DND-41 (cell line): ENCODE results near the gene ERP27.

Source experiments
- ATAC-seq: fragments of 200-7000 bp; cut with Tn5 transposase; 3 replicates; pipeline ENCODE4 v1.9.1; 2021; ENCODE audit warnings: low read depth; ENCODE audit not compliant: insufficient read depth
- DNase-seq: peaks from one replicate; pipeline ENCODE4 v3.0.0-alpha.2; 2020
- H2AFZ ChIP-seq: 2 replicates; pipeline ENCODE4 v1.6.0; 2012; ENCODE audit warnings: low read depth, low read length
- H3K27ac ChIP-seq: 2 replicates; pipeline ENCODE4 v1.5.1; 2012; ENCODE audit warnings: low read length, inconsistent platforms
- H3K27me3 ChIP-seq: fragments of 200-600 bp; sonication (generic); 2 replicates; pipeline ENCODE4 v1.6.0; 2012; ENCODE audit warnings: low read length, mild to moderate bottlenecking, inconsistent platforms; ENCODE audit not compliant: insufficient read depth, poor library complexity
- H3K36me3 ChIP-seq: 2 replicates; pipeline ENCODE4 v1.5.1; 2012; ENCODE audit warnings: low read length, inconsistent platforms; ENCODE audit not compliant: insufficient read depth
- H3K4me1 ChIP-seq: 2 replicates; pipeline ENCODE4 v1.5.1; 2012; ENCODE audit warnings: mild to moderate bottlenecking, low read length; ENCODE audit not compliant: insufficient read depth
- H3K4me2 ChIP-seq: 2 replicates; pipeline ENCODE4 v1.6.0; 2012; ENCODE audit warnings: mild to moderate bottlenecking, moderate library complexity, low read length, inconsistent platforms; ENCODE audit not compliant: insufficient read depth
- H3K4me3 ChIP-seq, 2 experiments: fragments of 200-600 bp in 1 of 2; shearing (Covaris generic) in 1 of 2; 2 replicates each; pipeline ENCODE4 v1.5.1; 2012 to 2016; ENCODE audit warnings: inconsistent platforms in 2 of 2, low read length in 2 of 2, mild to moderate bottlenecking in 2 of 2, low read depth in 1 of 2, moderate library complexity in 1 of 2
- H3K79me2 ChIP-seq: 2 replicates; pipeline ENCODE4 v1.6.0; 2012; ENCODE audit warnings: low read length, inconsistent platforms; ENCODE audit not compliant: insufficient read depth
- H3K9ac ChIP-seq: 2 replicates; pipeline ENCODE4 v1.6.0; 2012; ENCODE audit warnings: low read depth, mild to moderate bottlenecking, inconsistent platforms, low read length, moderate library complexity
- H3K9me3 ChIP-seq: 2 replicates; pipeline ENCODE4 v1.5.1; 2012; ENCODE audit warnings: low read length, moderate library complexity, mild to moderate bottlenecking, inconsistent platforms; ENCODE audit not compliant: insufficient read depth, severe bottlenecking
- H4K20me1 ChIP-seq: 2 replicates; pipeline ENCODE4 v1.6.0; 2012; ENCODE audit warnings: low read length; ENCODE audit not compliant: insufficient read depth
- EZH2 ChIP-seq: IDR thresholded peaks from 3 replicates; pipeline ENCODE4 v1.6.1; 2012; ENCODE audit warnings: borderline replicate concordance, low read depth, mild to moderate bottlenecking, moderate library complexity, low read length, inconsistent platforms; ENCODE audit not compliant: severe bottlenecking
- TF ChIP-seq, protein P1 (sequence below): IDR thresholded peaks from 2 replicates; pipeline ENCODE4 v1.5.1; 2012; ENCODE audit warnings: borderline replicate concordance, low read length, moderate library complexity, mild to moderate bottlenecking; ENCODE audit not compliant: poor library complexity, severe bottlenecking; ENCODE audit errors: extremely low read depth

ERP27 gene

DNA sequence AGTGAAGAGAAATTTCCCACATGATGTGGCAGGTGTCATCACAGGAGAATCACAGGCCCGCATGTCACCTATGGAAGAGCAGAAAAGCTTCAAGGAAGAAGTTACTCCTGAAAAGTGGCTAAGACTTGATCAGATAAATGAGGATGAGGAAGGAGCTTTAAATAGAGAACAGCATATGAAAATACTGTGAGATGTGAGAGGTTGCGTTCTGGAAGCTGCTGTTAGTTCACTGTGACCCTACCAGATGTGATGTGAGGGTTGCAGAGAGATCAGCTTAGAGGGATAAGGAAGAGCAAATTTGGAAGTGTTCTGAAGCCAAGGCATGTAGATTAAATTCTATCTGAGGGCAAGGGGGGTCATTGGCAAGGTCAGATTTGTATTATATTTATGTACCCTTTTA, 17.1 kb downstream of the ERP27 start:
- H3K79me2 ChIP-seq, result no peaks in the 10 kb centered on the region
- H3K27me3 ChIP-seq, result no peaks in the 10 kb centered on the region
- peak overlapping the region; percentile 58; the same call in 1 of the 2 replicates for H2AFZ ChIP-seq
- H4K20me1 ChIP-seq, result no peaks in the 10 kb centered on the region
- H3K9me3 ChIP-seq, result no peaks in the 10 kb centered on the region
- peak overlapping the region; percentile 38 for H3K27ac ChIP-seq
- H3K4me1 ChIP-seq, result peaks cover 34% of the 10 kb centered on the region
- H3K4me2 ChIP-seq, result peak overlapping the region; percentile 2; the same call in 1 of the 2 replicates
- ATAC-seq (peak; percentile 38; the same call in 1 of the 3 replicates), DNase-seq (no peak)
- no peak overlapping the region; the same call in 1 of the 2 replicates for H3K9ac ChIP-seq
- H3K4me3 ChIP-seq, result no peak overlapping the region
- peaks cover 19% of the 10 kb centered on the region for H3K36me3 ChIP-seq
- TF ChIP-seq EZH2, result no peak

DNA sequence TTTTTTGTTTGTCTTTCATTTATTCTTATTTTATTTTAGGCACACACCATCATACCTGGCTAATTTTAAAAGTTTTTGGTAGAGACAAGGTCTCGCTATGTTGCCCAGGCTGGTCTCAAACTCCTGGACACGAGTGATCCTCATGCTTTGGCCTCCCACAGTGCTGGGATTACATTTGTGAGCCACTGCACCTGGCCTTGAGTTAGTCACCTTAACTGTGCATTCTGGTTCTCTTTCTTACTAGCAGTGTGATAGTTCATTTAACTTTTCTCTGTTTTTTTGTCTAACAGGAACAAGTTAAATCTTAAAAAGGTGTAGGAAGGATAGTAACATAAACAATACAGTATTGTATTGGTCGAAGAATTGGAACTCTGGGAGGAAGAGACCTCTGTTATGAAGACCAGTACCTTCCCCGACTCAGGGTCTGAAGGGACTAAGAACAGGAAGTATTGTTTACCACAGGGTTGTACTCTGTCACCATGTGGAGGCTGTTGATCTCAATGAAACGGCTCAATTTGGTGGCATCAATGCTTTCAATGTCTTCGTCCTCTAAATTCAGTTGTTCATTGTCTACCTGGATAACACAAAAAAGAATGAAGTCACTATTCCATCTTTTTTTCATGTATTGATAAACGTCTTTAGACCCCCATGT, 17.7 kb downstream of the ERP27 start:
- Histone ChIP-seq H3K4me3 (no peak overlapping the region), H3K4me2 (peak overlapping the region; percentile 2; the same call in 1 of the 2 replicates), H3K4me1 (peaks cover 40% of the 10 kb centered on the region), H3K9ac (no peak overlapping the region; the same call in 1 of the 2 replicates), H4K20me1 (no peaks in the 10 kb centered on the region), H3K36me3 (peaks cover 19% of the 10 kb centered on the region), H3K27ac (peak overlapping the region; percentile 38), H3K27me3 (no peaks in the 10 kb centered on the region), H3K9me3 (no peaks in the 10 kb centered on the region), H3K79me2 (no peaks in the 10 kb centered on the region), H2AFZ (peak overlapping the region; percentile 58)
- peak; percentile 82 for ATAC-seq
- no peak for TF ChIP-seq EZH2
- TF ChIP-seq, protein P1, sequence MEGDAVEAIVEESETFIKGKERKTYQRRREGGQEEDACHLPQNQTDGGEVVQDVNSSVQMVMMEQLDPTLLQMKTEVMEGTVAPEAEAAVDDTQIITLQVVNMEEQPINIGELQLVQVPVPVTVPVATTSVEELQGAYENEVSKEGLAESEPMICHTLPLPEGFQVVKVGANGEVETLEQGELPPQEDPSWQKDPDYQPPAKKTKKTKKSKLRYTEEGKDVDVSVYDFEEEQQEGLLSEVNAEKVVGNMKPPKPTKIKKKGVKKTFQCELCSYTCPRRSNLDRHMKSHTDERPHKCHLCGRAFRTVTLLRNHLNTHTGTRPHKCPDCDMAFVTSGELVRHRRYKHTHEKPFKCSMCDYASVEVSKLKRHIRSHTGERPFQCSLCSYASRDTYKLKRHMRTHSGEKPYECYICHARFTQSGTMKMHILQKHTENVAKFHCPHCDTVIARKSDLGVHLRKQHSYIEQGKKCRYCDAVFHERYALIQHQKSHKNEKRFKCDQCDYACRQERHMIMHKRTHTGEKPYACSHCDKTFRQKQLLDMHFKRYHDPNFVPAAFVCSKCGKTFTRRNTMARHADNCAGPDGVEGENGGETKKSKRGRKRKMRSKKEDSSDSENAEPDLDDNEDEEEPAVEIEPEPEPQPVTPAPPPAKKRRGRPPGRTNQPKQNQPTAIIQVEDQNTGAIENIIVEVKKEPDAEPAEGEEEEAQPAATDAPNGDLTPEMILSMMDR, result no peak
- no peak for DNase-seq

DNA sequence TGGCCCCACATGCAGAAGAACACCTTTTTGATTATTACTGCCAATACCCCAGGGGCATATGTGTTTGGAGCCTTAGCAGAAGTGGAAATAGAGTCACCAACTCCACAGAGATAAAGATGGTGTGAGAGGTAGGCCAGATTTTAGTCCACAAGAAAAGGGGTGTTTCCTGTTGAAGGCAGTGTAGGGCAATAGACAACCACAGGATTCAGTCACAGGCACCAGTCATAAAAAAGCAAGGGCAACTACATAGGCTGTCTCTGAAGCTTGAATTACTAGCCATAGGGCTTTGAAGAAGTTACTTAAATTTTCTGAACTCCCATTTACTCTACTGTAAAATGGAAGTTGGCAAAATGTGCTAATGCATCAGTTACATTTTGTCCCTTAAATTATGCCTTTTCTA, 18.9 kb downstream of the ERP27 start:
- ATAC-seq (0 out of 3 replicates have a peak, but pooled peaks have one; percentile 34), DNase-seq (no peak)
- H3K27me3 ChIP-seq, result no peaks in the 10 kb centered on the region
- no peaks in the 10 kb centered on the region for H3K79me2 ChIP-seq
- no peak overlapping the region for H2AFZ ChIP-seq
- peaks cover 45% of the 10 kb centered on the region for H3K4me1 ChIP-seq
- no peaks in the 10 kb centered on the region for H3K9me3 ChIP-seq
- H3K36me3 ChIP-seq, result peaks cover 19% of the 10 kb centered on the region
- peak overlapping the region; percentile 30; the same call in 1 of the 2 replicates for H3K27ac ChIP-seq
- H3K4me3 ChIP-seq, result no peak overlapping the region
- H4K20me1 ChIP-seq, result no peaks in the 10 kb centered on the region
- no peak overlapping the region for H3K9ac ChIP-seq
- no peak overlapping the region for H3K4me2 ChIP-seq
- no peak for TF ChIP-seq EZH2
- TF ChIP-seq, protein P1, result no peak

DNA sequence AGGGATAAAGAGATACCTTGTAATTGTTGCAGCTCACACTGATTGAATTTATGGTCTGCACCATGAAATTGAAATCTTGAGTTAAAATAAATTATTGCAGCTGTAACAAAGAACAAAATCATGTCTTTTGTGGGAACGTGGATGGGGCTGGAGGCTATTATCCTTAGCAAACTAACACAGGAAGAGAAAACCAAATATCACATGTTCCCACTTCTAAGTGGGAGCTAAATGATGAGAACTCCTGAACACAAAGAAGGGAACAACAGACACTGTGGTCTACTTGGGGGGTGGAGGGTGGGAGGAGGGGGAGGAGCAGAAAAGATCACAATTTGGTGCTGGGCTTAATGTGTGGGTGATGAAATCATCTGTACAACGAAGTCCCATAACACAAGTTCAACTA, 22.6 kb downstream of the ERP27 start:
- no peaks in the 10 kb centered on the region for H3K27me3 ChIP-seq
- peak overlapping the region; percentile 35; the same call in 1 of the 2 replicates for H3K27ac ChIP-seq
- ATAC-seq (peak; percentile 50; the same call in 1 of the 3 replicates), DNase-seq (peak; percentile 30)
- no peaks in the 10 kb centered on the region for H3K9me3 ChIP-seq
- H2AFZ ChIP-seq, result no peak overlapping the region
- H3K79me2 ChIP-seq, result no peaks in the 10 kb centered on the region
- H4K20me1 ChIP-seq, result no peaks in the 10 kb centered on the region
- TF ChIP-seq, protein P1, result no peak
- no peak for TF ChIP-seq EZH2
- H3K4me1 ChIP-seq, result peaks cover 41% of the 10 kb centered on the region
- H3K36me3 ChIP-seq, result peaks cover 29% of the 10 kb centered on the region
- H3K4me3 ChIP-seq, result no peak overlapping the region
- no peak overlapping the region; the same call in 1 of the 2 replicates for H3K4me2 ChIP-seq
- H3K9ac ChIP-seq, result no peak overlapping the region
